ENCODE data around the gene CHRNA4.

The CHRNA4 gene

GRCh38 chr20:63363981-63364561 is 2.9 kb upstream of the CHRNA4 start:
- no peak for DNase-seq (ENCODE audit: low spot score)
- ATAC-seq (ENCODE audit: low read depth), result no peak

GRCh38 chr20:63363013-63363957 is 2.1 kb upstream of the CHRNA4 start:
- H3K36me3 ChIP-seq (ENCODE audit: low read depth), result no peaks in the 10 kb centered on the region

More at GRCh38 chr20:63363981-63364561, 2.9 kb upstream of the CHRNA4 start:
- no peak for TF ChIP-seq CTCF (IDR thresholded peaks at IDR 0.05; ENCODE audit: poor library complexity, severe bottlenecking)
- no peak overlapping the region for H3K4me3 ChIP-seq (ENCODE audit: severe bottlenecking)
- H3K4me1 ChIP-seq (ENCODE audit: insufficient read depth, poor library complexity, severe bottlenecking), result no peaks in the 10 kb centered on the region
- H3K27me3 ChIP-seq (ENCODE audit: insufficient read depth, poor library complexity, severe bottlenecking), result peaks cover 68% of the 10 kb centered on the region
- no peaks in the 10 kb centered on the region for H3K9me3 ChIP-seq (ENCODE audit: severe bottlenecking)
- H3K27ac ChIP-seq (ENCODE audit: poor library complexity, severe bottlenecking), result no peak overlapping the region
- H3K36me3 ChIP-seq (ENCODE audit: low read depth), result no peaks in the 10 kb centered on the region

GRCh38 chr20:63362436-63363009 is 1.4 kb upstream of the CHRNA4 start:
- DNase-seq (ENCODE audit: low spot score) (no peak), ATAC-seq (ENCODE audit: low read depth) (0 out of 3 replicates have a peak, but pooled peaks have one; percentile 1)
- Histone ChIP-seq H3K27me3 (ENCODE audit: insufficient read depth, poor library complexity, severe bottlenecking) (peaks cover 80% of the 10 kb centered on the region), H3K36me3 (ENCODE audit: low read depth) (no peaks in the 10 kb centered on the region), H3K4me1 (ENCODE audit: insufficient read depth, poor library complexity, severe bottlenecking) (no peaks in the 10 kb centered on the region), H3K4me3 (ENCODE audit: severe bottlenecking) (no peak overlapping the region), H3K27ac (ENCODE audit: poor library complexity, severe bottlenecking) (no peak overlapping the region), H3K9me3 (ENCODE audit: severe bottlenecking) (no peaks in the 10 kb centered on the region)
- no peak for TF ChIP-seq CTCF (IDR thresholded peaks at IDR 0.05; ENCODE audit: poor library complexity, severe bottlenecking)

More at GRCh38 chr20:63363013-63363957, 2.1 kb upstream of the CHRNA4 start:
- ATAC-seq (ENCODE audit: low read depth) (no peak), DNase-seq (ENCODE audit: low spot score) (no peak)
- Histone ChIP-seq H3K27me3 (ENCODE audit: insufficient read depth, poor library complexity, severe bottlenecking) (peaks cover 74% of the 10 kb centered on the region), H3K4me1 (ENCODE audit: insufficient read depth, poor library complexity, severe bottlenecking) (no peaks in the 10 kb centered on the region), H3K9me3 (ENCODE audit: severe bottlenecking) (no peaks in the 10 kb centered on the region), H3K27ac (ENCODE audit: poor library complexity, severe bottlenecking) (no peak overlapping the region), H3K4me3 (ENCODE audit: severe bottlenecking) (no peak overlapping the region)
- no peak for TF ChIP-seq CTCF (IDR thresholded peaks at IDR 0.05; ENCODE audit: poor library complexity, severe bottlenecking)

GRCh38 chr20:63361519-63362435 is 628 bp upstream of the CHRNA4 start:
- no peaks in the 10 kb centered on the region for H3K4me1 ChIP-seq (ENCODE audit: insufficient read depth, poor library complexity, severe bottlenecking)
- no peak for DNase-seq (ENCODE audit: low spot score)
- H3K4me3 ChIP-seq (ENCODE audit: severe bottlenecking), result no peak overlapping the region
- H3K9me3 ChIP-seq (ENCODE audit: severe bottlenecking), result no peaks in the 10 kb centered on the region
- no peaks in the 10 kb centered on the region for H3K36me3 ChIP-seq (ENCODE audit: low read depth)
- peaks cover 75% of the 10 kb centered on the region for H3K27me3 ChIP-seq (ENCODE audit: insufficient read depth, poor library complexity, severe bottlenecking)
- ATAC-seq (ENCODE audit: low read depth), result peak; percentile 12
- H3K27ac ChIP-seq (ENCODE audit: poor library complexity, severe bottlenecking), result no peak overlapping the region
- no peak for TF ChIP-seq CTCF (IDR thresholded peaks at IDR 0.05; ENCODE audit: poor library complexity, severe bottlenecking)

Data from RWPE2 (cell line).